Psoas muscle (tissue), 8 donors: ENCODE data around the gene ARHGAP45. TPM values are rescaled to one million over a fixed set of nuclear protein-coding genes. Genes with fewer than 3 reads are reported as not detected.

Experiments
- ATAC-seq, 4 donors: fragments of 200-7000 bp; cut with Tn5 transposase; one replicate each; pipeline ENCODE4 v1.9.1; 2020; ENCODE audit warnings: moderate library complexity in 3 of 4, mild to moderate bottlenecking in 2 of 4
- DNase-seq, 2 donors: peaks; one replicate each; pipeline ENCODE4 v3.0.0-alpha.2; 2020
- H3K27ac ChIP-seq: fragments of 200-600 bp; one replicate; pipeline ENCODE4 v1.8.0; 2022
- H3K27me3 ChIP-seq, 3 donors: fragments of 200-600 bp in 1 of 3; one replicate each; pipeline versions ENCODE4 v1.6.1 to v1.8.0; 2013 to 2022; ENCODE audit warnings: low read length in 2 of 3, mild to moderate bottlenecking in 2 of 3, moderate library complexity in 1 of 3; ENCODE audit not compliant: insufficient read depth in 3 of 3
- H3K36me3 ChIP-seq, 2 donors: fragments of 200-600 bp in 1 of 2; one replicate each; pipeline versions ENCODE4 v1.6.1 to v1.8.0; 2013 to 2022; ENCODE audit warnings: low read depth in 1 of 2, mild to moderate bottlenecking in 1 of 2, moderate library complexity in 1 of 2; ENCODE audit not compliant: insufficient read depth in 1 of 2
- H3K4me1 ChIP-seq: fragments of 200-600 bp; one replicate; pipeline ENCODE4 v1.8.0; 2022
- H3K4me3 ChIP-seq: fragments of 200-600 bp; one replicate; pipeline ENCODE4 v1.8.0; 2022; ENCODE audit warnings: mild to moderate bottlenecking
- H3K9me3 ChIP-seq: fragments of 200-600 bp; one replicate; pipeline ENCODE4 v1.8.0; 2022
- CTCF ChIP-seq: fragments of 200-600 bp; IDR thresholded peaks from one replicate; pipeline ENCODE4 v1.8.0; 2022; ENCODE audit warnings: antibody characterized with exemption
- WGBS, 3 donors: extraction: QIAGEN DNeasy Blood & Tissue Kit; methylation state at CpG; one replicate each; pipeline versions ENCODE4 v1.1.6 to v1.1.7; 2013; 5-methylcytosine and 5-hydroxymethylcytosine counted together
- intact Hi-C, 2 donors: fragments of 100-400 bp; cut with DNase I; formaldehyde crosslinking; loops; one replicate each; pipeline versions ENCODE4 v1.11.0 to v1.14.2; 2022
- polyA plus RNA-seq, 3 donors: library from polyadenylated mRNA; stranded (reverse); fragments of 200-250 nt; gene quantifications; one replicate each; pipeline ENCODE4 v1.2.3, GENCODE V29; 2013
- total RNA-seq, 4 donors: library from RNA; stranded (reverse); fragmentation: NEBNext Ultra II Directional in 2 of 4; extraction: Animal tissue kit (Norgen Biotek cat#: 25700) in 2 of 4; gene quantifications; one replicate each; pipeline versions ENCODE4 v1.2.1 to v1.2.4, GENCODE V29; 2021 to 2023
- donor health status: healthy with polysubstance abuse.
- donor health status: DM: no; HTN: no; CAD: no; lungs with moderate emphysema.
- donor health status: Bipolar disorder and iron deficiency.
- donor health status: healthy.
- donor health status: DM: yes; HTN: yes; CAD: no.
- donor health status: DM: no; HTN: no; CAD: no.
- donor health status: DM: no; HTN: no; CAD: no.
- donor health status: DM: yes; HTN: yes; CAD: no.

ARHGAP45 gene
- total and polyA plus RNA-seq, 7 donors = 1.2 to 4.0 (median 2.0) TPM

- Histone ChIP-seq H3K9me3 (peaks cover 33% of the 10 kb centered on the region), H3K27me3 (peaks cover 0 to 12% (median 1%) of the 10 kb centered on the region in 3 donors), H3K4me3 (no peak overlapping the region), H3K4me1 (peaks cover 11% of the 10 kb centered on the region), H3K27ac (no peak overlapping the region), H3K36me3 (peaks cover 0 to 36% of the 10 kb centered on the region in 2 donors)
- ATAC-seq = no peak
- no peak for DNase-seq
- TF ChIP-seq CTCF = no peak
- intact Hi-C loops = no loop called here
- WGBS, 3 donors = 85 to 87% (median 87%) methylated on average over 5 of the region's 5 CpGs
Observed at GRCh38 chr19:1060689-1061088, 6.3 kb upstream of the ARHGAP45 start.

GRCh38 chr19:1061987-1062386, 5.0 kb upstream of the ARHGAP45 start:
- Histone ChIP-seq H3K4me3 (no peak overlapping the region), H3K4me1 (peaks cover 17% of the 10 kb centered on the region), H3K36me3 (peaks cover 0 to 24% of the 10 kb centered on the region in 2 donors), H3K27me3 (peaks cover 0 to 24% (median 5%) of the 10 kb centered on the region in 3 donors), H3K9me3 (peaks cover 20% of the 10 kb centered on the region), H3K27ac (no peak overlapping the region)
- no peak for DNase-seq
- ATAC-seq = no peak
- TF ChIP-seq CTCF = no peak
- intact Hi-C loops = no loop called here
- 85 to 97% (median 92%) methylated on average over 19 to 20 of the region's 20 CpGs for WGBS, 3 donors

- peaks cover 0 to 29% (median 9%) of the 10 kb centered on the region in 3 donors for H3K27me3 ChIP-seq
- no peak for DNase-seq
- H3K4me3 ChIP-seq = no peak overlapping the region
- no peak overlapping the region for H3K27ac ChIP-seq
- peaks cover 15% of the 10 kb centered on the region for H3K9me3 ChIP-seq
- intact Hi-C loops = no loop called here
- H3K36me3 ChIP-seq = peaks cover 0 to 20% of the 10 kb centered on the region in 2 donors
- 81 to 90% (median 84%) methylated on average over 16 to 17 of the region's 17 CpGs for WGBS, 3 donors
- H3K4me1 ChIP-seq = peaks cover 20% of the 10 kb centered on the region
- no peak for ATAC-seq
- no peak for TF ChIP-seq CTCF
Observed at GRCh38 chr19:1062387-1063029, 4.5 kb upstream of the ARHGAP45 start.

- Histone ChIP-seq H3K36me3 (peaks cover 0 to 12% of the 10 kb centered on the region in 2 donors), H3K9me3 (peaks cover 7% of the 10 kb centered on the region), H3K4me1 (peaks cover 20% of the 10 kb centered on the region), H3K27me3 (peaks cover 0 to 35% (median 15%) of the 10 kb centered on the region in 3 donors), H3K4me3 (no peak overlapping the region), H3K27ac (no peak overlapping the region)
- no peak for TF ChIP-seq CTCF
- intact Hi-C loops = no loop called here
- DNase-seq (peak; percentile 23 to 70), ATAC-seq (no peak)
- 73 to 91% (median 79%) methylated on average over 36 to 37 of the region's 37 CpGs for WGBS, 3 donors
Observed at GRCh38 chr19:1063030-1063908, 3.7 kb upstream of the ARHGAP45 start.
